GM23248 (cell line): ENCODE results near the gene SAMD4B. TPM values are rescaled to one million over a fixed set of nuclear protein-coding genes. Genes with fewer than 3 reads are reported as not detected.

ENCODE experiments used
- DNase-seq: peaks from one replicate; pipeline ENCODE4 v3.0.0-alpha.2; 2015
- H2AFZ ChIP-seq: fragments of 200-600 bp; sonication (generic); 2 replicates; pipeline ENCODE4 v1.6.1; 2016; ENCODE audit warnings: antibody characterized with exemption
- H3F3A ChIP-seq: fragments of 200-600 bp; sonication (generic); 2 replicates; pipeline ENCODE4 v1.6.1; 2016; ENCODE audit warnings: mild to moderate bottlenecking, antibody characterized with exemption, mixed run types; ENCODE audit not compliant: insufficient read depth
- H3K27ac ChIP-seq: fragments of 200-600 bp; sonication (generic); 2 replicates; pipeline ENCODE4 v1.5.1; 2016; ENCODE audit warnings: mild to moderate bottlenecking
- H3K27me3 ChIP-seq: fragments of 200-600 bp; sonication (generic); replicated peaks from 2 replicates; pipeline ENCODE4 v1.6.1; 2016; ENCODE audit warnings: mild to moderate bottlenecking; ENCODE audit not compliant: insufficient read depth
- H3K36me3 ChIP-seq: fragments of 200-600 bp; sonication (generic); 2 replicates; pipeline ENCODE4 v1.6.1; 2016; ENCODE audit warnings: low read depth, mild to moderate bottlenecking
- H3K4me1 ChIP-seq: fragments of 200-600 bp; sonication (generic); 2 replicates; pipeline ENCODE4 v1.6.1; 2016; ENCODE audit warnings: mild to moderate bottlenecking; ENCODE audit not compliant: insufficient read depth
- H3K4me2 ChIP-seq: fragments of 200-600 bp; sonication (generic); one replicate; pipeline ENCODE4 v1.6.1; 2016; ENCODE audit warnings: mild to moderate bottlenecking; ENCODE audit not compliant: unreplicated experiment
- H3K4me3 ChIP-seq: fragments of 200-600 bp; sonication (generic); 2 replicates; pipeline ENCODE4 v1.5.1; 2016; ENCODE audit warnings: mild to moderate bottlenecking
- H3K79me2 ChIP-seq: fragments of 200-600 bp; sonication (generic); 2 replicates; pipeline ENCODE4 v1.6.1; 2016; ENCODE audit warnings: mild to moderate bottlenecking; ENCODE audit not compliant: insufficient read depth
- H3K9ac ChIP-seq: fragments of 200-600 bp; sonication (generic); 2 replicates; pipeline ENCODE4 v1.6.1; 2016; ENCODE audit warnings: mild to moderate bottlenecking
- H3K9me2 ChIP-seq: fragments of 200-600 bp; sonication (generic); 2 replicates; pipeline ENCODE4 v1.6.1; 2016; ENCODE audit warnings: mixed run types, mild to moderate bottlenecking, moderate library complexity; ENCODE audit not compliant: insufficient read depth
- H3K9me3 ChIP-seq: fragments of 200-600 bp; sonication (generic); one replicate; pipeline ENCODE4 v1.6.1; 2017; ENCODE audit warnings: low read depth
- H4K20me1 ChIP-seq: fragments of 200-600 bp; sonication (generic); 2 replicates; pipeline ENCODE4 v1.6.0; 2016; ENCODE audit not compliant: insufficient read depth
- EZH2 ChIP-seq: fragments of 200-600 bp; sonication (generic); IDR thresholded peaks from 2 replicates; pipeline ENCODE4 v1.6.1; 2018; ENCODE audit warnings: antibody characterized with exemption, mild to moderate bottlenecking; ENCODE audit not compliant: insufficient read depth, poor library complexity, severe bottlenecking
- EZH2phosphoT487 ChIP-seq: fragments of 200-600 bp; sonication (generic); IDR thresholded peaks from 2 replicates; pipeline ENCODE4 v1.6.1; 2018; ENCODE audit warnings: antibody characterized with exemption, moderate library complexity, mild to moderate bottlenecking, low read depth; ENCODE audit not compliant: insufficient read depth
- WGBS, 2 experiments: methylation state at CpG; one replicate each; pipeline ENCODE4 v1.1.6; 2015 to 2017; ENCODE audit warnings: low lambda C conversion rate in 2 of 2, low coverage in 1 of 2; ENCODE audit errors: missing lambda C conversion rate in 2 of 2; 5-methylcytosine and 5-hydroxymethylcytosine counted together
- in situ Hi-C: fragments of 300-500 bp; cut with MboI; formaldehyde crosslinking; loops from 2 replicates; pipeline ENCODE4 v1.15.0; 2020
- polyA plus RNA-seq: library from polyadenylated mRNA; unstranded; fragments of >200 nt; fragmentation: Nextera tagmentation; extraction: Ambion mirVana; gene quantifications from 2 replicates; pipeline ENCODE4 v1.2.1, GENCODE V29; 2016
- total RNA-seq: library from RNA; depleted of rRNA; stranded (reverse); fragments of >200 nt; shearing (Covaris generic); gene quantifications from 2 replicates; pipeline ENCODE4 v1.2.3, GENCODE V29; 2014

Gene SAMD4B
- total and polyA plus RNA-seq, 2 experiments from 2014 or later = 66.7 to 71.9 TPM

DNA sequence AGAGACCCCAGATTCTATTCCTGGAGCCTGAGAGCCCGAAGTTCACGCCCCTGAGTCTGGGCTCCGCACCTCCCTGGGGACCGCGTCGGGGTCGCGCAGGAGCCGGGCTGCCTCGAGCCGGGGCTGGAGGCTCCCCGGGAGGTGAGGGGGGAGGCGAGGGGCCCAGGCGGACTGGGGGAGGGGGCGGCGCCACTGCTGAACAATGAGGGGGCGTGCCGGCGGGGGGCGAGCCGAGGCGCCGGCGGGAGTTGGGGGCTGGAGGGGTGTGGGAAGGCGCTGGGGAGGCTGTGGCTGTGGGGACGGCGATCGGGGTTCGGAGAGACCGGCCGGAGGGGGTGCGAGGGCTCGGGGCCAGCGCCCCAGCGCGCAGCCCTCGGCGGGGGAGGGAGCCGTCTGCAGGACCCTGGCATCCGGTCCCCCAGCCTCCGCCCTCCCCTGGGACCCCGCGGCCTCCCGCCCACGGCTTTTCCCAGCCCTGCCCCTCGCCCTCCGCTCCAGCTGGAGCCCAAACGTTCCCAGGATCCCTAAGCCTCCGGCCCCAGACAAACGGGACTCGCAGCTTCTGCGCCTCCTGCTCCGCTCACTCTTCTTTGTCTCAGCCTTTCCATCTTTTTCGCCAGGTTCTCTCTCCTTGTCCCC, 71.2 kb downstream of the SAMD4B start:
- peak overlapping the region; percentile 69 for H3K27ac ChIP-seq
- H2AFZ ChIP-seq = peak overlapping the region; percentile 77
- no peaks in the 10 kb centered on the region for H3K9me2 ChIP-seq
- no peak for TF ChIP-seq EZH2phosphoT487
- no peak for TF ChIP-seq EZH2
- H3K36me3 ChIP-seq = peaks cover 5% of the 10 kb centered on the region; the same call in 1 of the 2 replicates
- in situ Hi-C loops = no loop called here
- no peaks in the 10 kb centered on the region for H4K20me1 ChIP-seq
- DNase-seq = peak; percentile 75
- 1 to 2% methylated on average over 19 to 54 of the region's 54 CpGs for WGBS, 2 experiments
- H3K9ac ChIP-seq = peak overlapping the region; percentile 88
- H3F3A ChIP-seq = peaks cover 23% of the 10 kb centered on the region
- H3K4me1 ChIP-seq = peaks cover 16% of the 10 kb centered on the region
- H3K27me3 ChIP-seq = no peaks in the 10 kb centered on the region
- peaks cover 40% of the 10 kb centered on the region for H3K79me2 ChIP-seq
- H3K4me3 ChIP-seq = peak overlapping the region; percentile 87
- H3K9me3 ChIP-seq = no peaks in the 10 kb centered on the region
- peak overlapping the region; percentile 92 for H3K4me2 ChIP-seq

DNA sequence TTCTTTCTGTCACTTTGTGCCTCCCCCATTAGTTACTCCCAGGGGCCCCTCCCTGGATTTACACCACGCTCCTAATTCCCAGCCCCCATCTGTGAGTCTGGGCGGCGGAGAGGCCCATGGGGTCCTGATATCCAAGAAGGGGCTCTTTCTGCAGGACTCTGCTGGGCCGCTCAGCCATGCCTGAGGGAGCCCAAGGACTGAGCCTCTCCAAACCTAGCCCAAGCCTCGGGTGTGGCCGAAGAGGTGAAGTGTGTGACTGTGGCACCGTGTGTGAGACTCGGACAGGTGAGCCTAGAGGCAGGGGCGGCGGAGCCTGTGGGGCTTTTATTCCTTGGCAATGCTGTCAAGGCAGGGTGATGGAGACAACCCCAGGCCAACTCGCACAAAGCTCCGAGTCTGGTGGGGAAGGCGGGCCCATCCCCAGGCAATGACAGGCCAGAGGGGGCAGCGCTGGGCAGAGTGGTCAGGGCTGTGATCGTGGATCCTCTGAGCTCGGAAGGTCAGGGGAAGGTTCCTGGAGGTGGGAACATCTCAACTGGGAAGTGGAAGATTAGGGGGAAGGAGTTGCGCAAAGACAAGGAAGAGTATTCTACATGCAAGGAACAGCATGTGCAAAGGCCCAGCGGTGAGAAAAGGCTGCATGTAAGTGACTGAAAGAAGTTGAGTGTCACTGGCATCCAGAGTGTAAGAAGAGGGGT, 71.8 kb downstream of the SAMD4B start:
- 56 to 57% methylated on average over 15 to 18 of the region's 18 CpGs for WGBS, 2 experiments
- Histone ChIP-seq H3K9me2 (no peaks in the 10 kb centered on the region), H3K27ac (peak overlapping the region; percentile 69), H2AFZ (peak overlapping the region; percentile 77), H3F3A (peaks cover 18% of the 10 kb centered on the region), H3K9ac (peak overlapping the region; percentile 88), H3K4me3 (peak overlapping the region; percentile 87), H3K79me2 (peaks cover 34% of the 10 kb centered on the region), H3K4me1 (peaks cover 16% of the 10 kb centered on the region), H3K4me2 (peak overlapping the region; percentile 92), H4K20me1 (no peaks in the 10 kb centered on the region), H3K36me3 (peaks cover 2% of the 10 kb centered on the region; the same call in 1 of the 2 replicates), H3K9me3 (no peaks in the 10 kb centered on the region), H3K27me3 (no peaks in the 10 kb centered on the region)
- TF ChIP-seq EZH2phosphoT487 (no peak), EZH2 (no peak)
- peak; percentile 44 for DNase-seq
- in situ Hi-C loops = no loop called here

DNA sequence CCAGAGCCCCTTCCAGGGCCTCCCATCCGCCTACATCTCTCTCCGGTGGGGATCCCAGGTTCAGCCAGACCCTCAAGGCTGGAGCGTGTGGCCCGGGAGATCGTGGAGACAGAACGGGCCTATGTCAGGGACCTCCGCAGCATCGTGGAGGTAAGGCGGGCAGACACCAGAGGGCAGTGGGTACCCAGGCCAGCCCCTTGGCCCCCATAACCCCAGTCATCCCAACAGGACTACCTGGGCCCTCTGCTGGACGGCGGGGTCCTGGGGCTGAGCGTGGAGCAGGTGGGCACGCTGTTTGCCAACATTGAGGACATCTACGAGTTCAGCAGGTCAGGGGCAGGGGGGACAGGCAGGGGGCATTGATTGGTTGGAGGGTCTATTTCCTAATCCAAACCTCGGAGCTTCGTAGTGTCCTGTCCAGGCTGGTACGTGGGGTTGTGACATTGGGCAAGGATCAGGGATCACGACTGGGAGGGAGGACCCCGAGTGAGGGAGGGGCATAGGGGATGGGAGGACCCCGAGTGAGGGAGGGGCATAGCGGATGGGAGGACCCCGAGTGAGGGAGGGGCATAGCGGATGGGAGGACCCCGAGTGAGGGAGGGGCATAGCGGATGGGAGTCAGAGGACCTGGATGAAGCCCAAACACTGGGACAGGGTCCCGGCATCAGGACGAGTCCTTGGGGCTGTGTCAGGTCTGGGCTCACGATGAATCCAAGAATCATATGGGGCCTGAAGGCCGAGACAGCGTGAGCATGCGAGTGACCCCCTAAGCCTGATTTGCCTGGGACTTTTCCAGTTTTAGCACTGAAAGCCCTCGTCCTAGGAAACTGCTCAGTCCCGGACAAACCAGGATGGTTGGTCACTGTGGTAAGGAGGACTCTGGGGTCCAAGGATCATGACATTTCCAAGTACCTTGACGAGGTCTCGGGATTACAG, 73.2 kb downstream of the SAMD4B start:
- TF ChIP-seq EZH2 = no peak
- TF ChIP-seq EZH2phosphoT487 = no peak
- Histone ChIP-seq H3K36me3 (peaks cover 6% of the 10 kb centered on the region; the same call in 1 of the 2 replicates), H3F3A (peaks cover 16% of the 10 kb centered on the region), H3K79me2 (peaks cover 34% of the 10 kb centered on the region), H3K27ac (no peak overlapping the region), H3K4me3 (no peak overlapping the region), H2AFZ (no peak overlapping the region), H3K27me3 (no peaks in the 10 kb centered on the region), H3K9me2 (no peaks in the 10 kb centered on the region), H3K9me3 (no peaks in the 10 kb centered on the region), H3K4me2 (no peak overlapping the region), H4K20me1 (no peaks in the 10 kb centered on the region), H3K9ac (peak overlapping the region; percentile 88; the same call in 1 of the 2 replicates), H3K4me1 (peaks cover 13% of the 10 kb centered on the region)
- in situ Hi-C loops = no loop called here
- DNase-seq = no peak
- 73 to 86% methylated on average over 27 to 35 of the region's 35 CpGs for WGBS, 2 experiments
